NT2/D1 (cell line): ENCODE results near the gene PROK1.

ENCODE experiments used
- DNase-seq: peaks from one replicate; pipeline ENCODE4 v3.0.0-alpha.2; 2011; ENCODE audit warnings: low read depth, low spot score
- H3K27me3 ChIP-seq: 2 replicates; pipeline ENCODE4 v1.6.0; 2011; ENCODE audit warnings: mild to moderate bottlenecking; ENCODE audit not compliant: insufficient read length, insufficient read depth
- H3K36me3 ChIP-seq: 2 replicates; pipeline ENCODE4 v1.6.1; 2011; ENCODE audit warnings: mild to moderate bottlenecking, low read length, mixed read lengths; ENCODE audit not compliant: insufficient read depth, insufficient read length
- H3K4me1 ChIP-seq: 2 replicates; pipeline ENCODE4 v1.5.1; 2011; ENCODE audit not compliant: insufficient read depth, insufficient read length
- H3K4me3 ChIP-seq: 2 replicates; pipeline ENCODE4 v1.5.1; 2011; ENCODE audit warnings: low read depth; ENCODE audit not compliant: insufficient read length
- H3K9ac ChIP-seq: 2 replicates; pipeline ENCODE4 v1.6.0; 2011; ENCODE audit warnings: low read depth; ENCODE audit not compliant: insufficient read length
- H3K9me3 ChIP-seq: 2 replicates; pipeline ENCODE4 v1.5.1; 2011; ENCODE audit warnings: mild to moderate bottlenecking, low read length; ENCODE audit not compliant: insufficient read depth
- SUZ12 ChIP-seq: IDR thresholded peaks from 2 replicates; pipeline ENCODE4 v1.6.1; 2011; ENCODE audit not compliant: insufficient read length, insufficient read depth; ENCODE audit errors: extremely low read depth
- YY1 ChIP-seq: IDR thresholded peaks from 2 replicates; pipeline ENCODE4 v1.6.1; 2011; ENCODE audit not compliant: insufficient read length, insufficient read depth
- ZNF274 ChIP-seq: IDR thresholded peaks from 2 replicates; pipeline ENCODE4 v1.6.1; 2011; ENCODE audit warnings: mild to moderate bottlenecking, low read depth, low read length

Gene PROK1

GRCh38 chr1:110424699-110425611 is 26.0 kb upstream of the PROK1 start:
- Histone ChIP-seq H3K36me3 (no peaks in the 10 kb centered on the region), H3K9me3 (peaks cover 13% of the 10 kb centered on the region; the same call in 1 of the 2 replicates), H3K4me3 (no peak overlapping the region), H3K9ac (no peak overlapping the region), H3K4me1 (peaks cover 5% of the 10 kb centered on the region), H3K27me3 (no peaks in the 10 kb centered on the region)
- TF ChIP-seq SUZ12: no peak
- TF ChIP-seq ZNF274: no peak
- TF ChIP-seq YY1: no peak
- no peak for DNase-seq

GRCh38 chr1:110425612-110426152 is 25.3 kb upstream of the PROK1 start:
- Histone ChIP-seq H3K36me3 (no peaks in the 10 kb centered on the region), H3K4me3 (no peak overlapping the region), H3K27me3 (no peaks in the 10 kb centered on the region), H3K9ac (no peak overlapping the region), H3K4me1 (peaks cover 7% of the 10 kb centered on the region), H3K9me3 (peaks cover 11% of the 10 kb centered on the region; the same call in 1 of the 2 replicates)
- no peak for DNase-seq
- TF ChIP-seq SUZ12 (no peak), ZNF274 (no peak), YY1 (no peak)

DNA sequence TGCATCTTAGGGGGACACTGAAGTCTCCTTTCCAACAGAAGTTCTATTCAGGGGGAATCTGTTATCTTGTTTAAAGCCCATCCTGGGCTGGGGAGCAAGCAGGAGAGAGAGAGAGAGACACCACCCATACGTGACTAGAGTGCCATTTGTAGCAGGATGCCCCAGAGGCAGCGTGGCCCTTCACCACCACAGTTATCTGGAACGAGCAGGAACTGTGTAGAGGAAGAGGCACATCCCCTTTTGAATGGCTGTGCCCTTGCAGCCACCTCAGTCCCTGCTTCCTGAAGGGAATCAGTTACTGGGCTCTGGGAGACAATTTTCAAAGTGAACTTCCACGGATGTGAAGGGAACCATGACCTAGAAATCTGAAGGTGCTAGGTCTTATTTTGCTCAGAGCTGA is 24.1 kb upstream of the PROK1 start:
- Histone ChIP-seq H3K9ac (no peak overlapping the region), H3K36me3 (no peaks in the 10 kb centered on the region), H3K4me3 (no peak overlapping the region), H3K9me3 (no peaks in the 10 kb centered on the region; the same call in 1 of the 2 replicates), H3K4me1 (peaks cover 7% of the 10 kb centered on the region), H3K27me3 (no peaks in the 10 kb centered on the region)
- no peak for DNase-seq
- no peak for TF ChIP-seq YY1

- Histone ChIP-seq H3K9me3 (no peaks in the 10 kb centered on the region), H3K27me3 (no peaks in the 10 kb centered on the region), H3K36me3 (no peaks in the 10 kb centered on the region), H3K9ac (no peak overlapping the region), H3K4me1 (peaks cover 14% of the 10 kb centered on the region), H3K4me3 (no peak overlapping the region)
- DNase-seq: no peak
- no peak for TF ChIP-seq ZNF274
- TF ChIP-seq YY1: no peak
- TF ChIP-seq SUZ12: no peak
Measured at GRCh38 chr1:110428946-110429345, 22.0 kb upstream of the PROK1 start.

GRCh38 chr1:110430366-110430765 is 20.6 kb upstream of the PROK1 start:
- DNase-seq: no peak

DNA sequence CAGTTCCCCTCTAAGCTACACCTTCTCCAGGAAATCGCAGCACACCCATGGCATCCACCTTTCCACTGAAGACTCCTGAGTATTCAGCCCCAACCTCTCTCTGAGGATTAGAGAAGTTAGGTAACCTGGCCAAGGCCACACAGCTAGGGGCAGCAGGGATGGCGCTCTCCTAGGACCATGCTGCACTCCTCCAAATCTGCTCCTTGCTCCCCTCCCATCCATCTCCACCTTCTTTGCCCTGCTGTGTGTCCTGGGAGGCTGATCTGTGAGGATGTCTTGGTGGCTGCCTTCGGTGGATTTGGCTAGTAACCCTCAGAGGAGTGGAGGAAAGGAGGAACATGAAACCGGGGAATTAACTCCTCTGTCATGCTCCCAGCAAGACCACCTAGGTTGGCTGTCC is 20.0 kb upstream of the PROK1 start:
- Histone ChIP-seq H3K27me3 (no peaks in the 10 kb centered on the region), H3K4me3 (no peak overlapping the region), H3K9me3 (no peaks in the 10 kb centered on the region), H3K36me3 (no peaks in the 10 kb centered on the region), H3K9ac (no peak overlapping the region), H3K4me1 (peaks cover 10% of the 10 kb centered on the region)
- no peak for DNase-seq
- TF ChIP-seq SUZ12 (no peak), YY1 (no peak), ZNF274 (no peak)

More at GRCh38 chr1:110430366-110430765, 20.6 kb upstream of the PROK1 start:
- Histone ChIP-seq H3K4me3 (no peak overlapping the region), H3K4me1 (peaks cover 14% of the 10 kb centered on the region), H3K9ac (no peak overlapping the region), H3K36me3 (no peaks in the 10 kb centered on the region), H3K9me3 (no peaks in the 10 kb centered on the region), H3K27me3 (no peaks in the 10 kb centered on the region)
- TF ChIP-seq SUZ12: no peak
- no peak for TF ChIP-seq YY1
- TF ChIP-seq ZNF274: no peak

DNA sequence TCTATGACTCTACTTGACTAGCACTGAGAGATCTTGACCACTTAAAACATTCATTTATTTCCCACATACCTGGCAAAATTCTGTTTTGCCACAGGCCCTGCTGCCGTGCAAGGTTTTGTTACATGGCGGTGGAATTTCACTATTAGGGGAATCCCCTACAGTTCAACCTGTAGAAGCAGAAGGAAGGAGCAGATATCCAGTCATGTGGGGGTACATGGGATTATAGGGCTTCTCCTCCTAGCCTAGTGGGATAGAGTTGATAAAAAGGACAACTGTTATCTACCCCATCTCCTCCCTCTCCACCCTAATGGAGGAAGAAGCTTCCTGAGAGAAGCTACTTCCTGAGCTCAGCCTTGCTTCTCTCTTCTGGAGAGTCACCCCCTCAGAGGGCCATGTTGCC is 17.7 kb upstream of the PROK1 start:
- no peak overlapping the region for H3K9ac ChIP-seq
- TF ChIP-seq YY1 (no peak), ZNF274 (no peak), SUZ12 (no peak)
- H3K9me3 ChIP-seq: no peaks in the 10 kb centered on the region
- H3K4me3 ChIP-seq: no peak overlapping the region
- DNase-seq: no peak
- H3K4me1 ChIP-seq: peaks cover 19% of the 10 kb centered on the region
- no peaks in the 10 kb centered on the region for H3K36me3 ChIP-seq
- no peaks in the 10 kb centered on the region for H3K27me3 ChIP-seq
